Raji (cell line): ENCODE data around the gene PRRC2B.
A peak's percentile ranks its signal among the peaks of the same experiment; 100 is the strongest.

Experiments
- POLR2A ChIP-seq: IDR thresholded peaks from 2 replicates; pipeline ENCODE4 v1.6.1; 2011; ENCODE audit warnings: low read depth, low read length, control low read depth; ENCODE audit not compliant: insufficient read depth

Gene PRRC2B

DNA sequence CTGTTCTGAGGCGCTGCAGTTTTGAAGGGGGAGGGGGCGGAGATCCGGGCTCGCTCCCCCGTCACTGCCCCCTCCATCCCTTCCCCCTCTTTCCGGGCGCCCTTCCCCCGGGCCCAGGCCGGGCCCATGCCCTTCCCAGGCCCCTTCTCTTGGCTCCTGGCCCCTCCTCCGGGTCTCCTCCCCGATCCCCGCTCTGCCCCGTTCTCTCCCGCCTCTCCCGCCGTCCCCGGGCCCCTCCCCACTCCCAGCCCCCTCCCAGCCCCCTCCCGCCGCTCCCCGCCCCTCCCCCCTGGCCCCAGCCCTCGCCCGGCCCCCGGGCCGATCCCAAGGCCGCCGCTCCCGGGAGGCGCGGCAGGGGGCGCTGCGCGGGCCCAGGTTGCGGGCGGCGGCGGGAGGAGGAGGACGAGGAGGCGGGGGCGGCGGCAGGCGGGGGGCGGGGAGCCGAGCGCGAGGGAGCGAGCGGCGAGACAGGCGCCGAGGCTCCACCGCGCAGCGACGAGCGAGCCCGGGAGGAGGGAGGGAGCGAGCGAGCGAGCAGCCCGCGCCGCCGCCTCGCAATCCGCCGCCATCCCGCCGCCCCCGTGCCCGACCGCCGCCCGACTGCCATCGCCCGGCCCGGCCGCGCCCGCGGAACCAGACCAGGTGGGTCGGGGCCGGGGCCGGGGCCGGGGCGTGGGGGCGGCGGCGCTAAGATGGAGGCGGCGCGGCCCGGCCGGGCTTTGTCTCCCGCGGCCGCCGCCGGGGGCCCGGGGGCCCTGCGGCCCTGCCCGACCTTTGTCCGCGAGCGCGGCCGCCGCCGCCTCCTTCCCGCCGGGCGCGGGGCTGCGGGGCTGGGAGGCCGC, at the start of gene PRRC2B:
Gene PRRC2B, plus strand, starts transcription at position 465 of the 842 bp plus-strand sequence. CDS start 36,059 bp downstream, outside the sequence.
- TF ChIP-seq POLR2A: peak; percentile 83

DNA sequence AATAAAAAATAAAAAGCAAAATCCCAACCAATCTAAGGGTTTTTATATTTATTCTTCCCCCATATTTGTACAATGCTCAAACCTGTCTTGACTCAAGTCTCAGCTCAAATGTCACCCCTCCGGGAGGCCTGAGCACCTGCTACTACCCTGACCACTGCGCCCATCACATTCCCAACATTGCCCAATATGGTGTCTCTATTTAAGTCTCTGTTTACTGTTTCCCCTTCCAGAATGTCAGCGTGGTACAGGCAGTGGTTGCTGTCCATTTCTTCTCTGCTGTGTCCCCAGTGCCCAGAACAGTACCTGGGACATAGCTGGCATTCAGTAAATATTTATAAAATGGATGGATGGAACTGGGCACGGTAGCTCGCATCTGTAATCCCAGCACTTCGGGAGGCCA, 47.3 kb upstream of the PRRC2B start:
- no peak for TF ChIP-seq POLR2A

DNA sequence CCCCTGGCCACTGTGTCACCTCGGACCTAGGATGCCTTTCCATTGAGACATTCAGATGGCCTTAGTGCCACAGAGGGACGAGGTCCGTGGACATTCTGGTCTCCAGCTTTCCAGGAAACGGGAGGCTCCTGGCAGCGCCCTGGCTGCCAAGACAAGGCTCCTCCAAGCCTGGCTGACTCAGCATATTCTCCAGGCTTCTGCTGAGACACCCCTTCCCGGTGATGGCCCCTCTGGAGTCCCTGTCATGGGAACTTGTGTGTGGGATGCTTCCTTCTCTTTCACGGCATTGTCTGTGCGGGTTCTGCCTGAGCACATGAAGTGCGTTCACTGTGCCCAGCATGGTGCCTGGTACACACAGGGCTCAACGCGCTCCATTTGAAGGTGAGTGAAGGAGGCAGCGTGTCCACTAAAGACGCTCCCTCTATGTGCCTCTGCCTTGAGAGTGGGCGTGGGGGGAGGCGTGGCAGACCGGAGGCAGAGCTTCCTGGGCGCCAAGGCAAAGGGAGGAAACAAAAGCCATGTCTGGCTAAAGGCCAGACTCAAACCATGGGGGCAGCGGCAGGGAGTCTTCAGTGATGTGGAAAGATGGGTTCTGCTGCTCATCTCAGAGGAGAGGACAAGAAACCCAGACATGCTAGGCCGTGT, 46.4 kb upstream of the PRRC2B start:
- no peak for TF ChIP-seq POLR2A

DNA sequence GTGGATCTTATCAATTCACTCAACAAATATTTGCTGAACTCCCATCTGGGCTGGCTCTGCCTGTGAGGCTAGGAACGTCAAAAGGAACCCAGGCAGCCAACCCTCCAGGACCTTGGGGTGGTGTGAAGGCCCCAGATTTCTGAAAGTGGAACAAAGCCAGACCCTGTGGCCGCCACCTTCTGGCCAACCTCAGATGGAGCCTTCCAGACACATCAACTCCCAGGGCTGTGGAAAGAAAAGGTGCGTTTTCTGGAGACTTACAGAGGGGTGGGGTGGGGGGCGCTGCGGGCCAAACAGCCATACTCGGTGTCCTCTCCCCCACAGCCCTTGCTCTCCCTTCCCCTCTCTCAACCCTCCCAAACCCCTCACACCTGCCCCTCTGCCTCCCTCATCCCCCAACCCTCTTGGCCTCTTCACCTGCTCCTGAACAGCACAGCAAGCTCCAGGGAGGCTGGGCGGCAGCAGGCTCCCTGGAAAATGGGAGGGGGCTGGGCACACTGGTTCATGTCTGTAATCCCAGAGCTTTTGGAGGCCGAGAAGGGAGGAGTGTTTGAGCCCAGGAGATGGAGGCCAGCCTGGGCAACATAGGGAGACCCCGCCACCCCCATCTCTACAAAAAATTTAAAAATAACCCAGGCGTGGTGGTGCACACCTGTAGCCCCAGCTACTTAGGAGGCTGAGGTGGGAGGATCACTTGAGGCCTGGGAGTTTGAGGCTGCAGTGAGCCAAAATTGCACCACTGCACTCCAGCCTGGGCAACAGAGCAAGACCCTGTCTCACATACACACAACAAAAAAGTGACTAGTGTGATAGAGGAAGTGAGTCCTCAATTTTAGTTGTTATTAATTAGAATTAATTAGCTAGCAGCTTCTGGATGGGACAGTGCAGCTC, 45.0 kb upstream of the PRRC2B start:
- TF ChIP-seq POLR2A: no peak

DNA sequence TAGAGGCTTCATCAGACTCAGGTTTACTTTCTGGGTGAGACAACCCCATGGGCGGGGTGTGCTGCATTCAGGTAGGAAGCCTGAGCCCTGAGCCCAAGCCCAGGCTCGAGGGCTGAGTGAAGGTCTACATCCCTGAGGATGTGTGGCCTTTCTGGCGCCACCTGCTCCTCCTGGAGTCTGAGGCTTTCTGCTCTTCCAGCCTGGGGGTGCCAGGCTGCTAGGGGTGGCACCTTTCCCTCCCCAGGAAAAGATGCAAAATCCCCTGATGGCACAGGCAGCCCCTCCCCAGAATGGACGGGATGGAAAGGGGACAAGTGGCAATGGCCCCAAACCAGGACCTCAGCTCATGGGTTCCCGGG, 44.4 kb upstream of the PRRC2B start:
- TF ChIP-seq POLR2A: no peak

- no peak for TF ChIP-seq POLR2A
Observed at GRCh38 chr9:131349881-131350563, 43.9 kb upstream of the PRRC2B start.

GRCh38 chr9:131358556-131358955, 35.3 kb upstream of the PRRC2B start:
- no peak for TF ChIP-seq POLR2A

DNA sequence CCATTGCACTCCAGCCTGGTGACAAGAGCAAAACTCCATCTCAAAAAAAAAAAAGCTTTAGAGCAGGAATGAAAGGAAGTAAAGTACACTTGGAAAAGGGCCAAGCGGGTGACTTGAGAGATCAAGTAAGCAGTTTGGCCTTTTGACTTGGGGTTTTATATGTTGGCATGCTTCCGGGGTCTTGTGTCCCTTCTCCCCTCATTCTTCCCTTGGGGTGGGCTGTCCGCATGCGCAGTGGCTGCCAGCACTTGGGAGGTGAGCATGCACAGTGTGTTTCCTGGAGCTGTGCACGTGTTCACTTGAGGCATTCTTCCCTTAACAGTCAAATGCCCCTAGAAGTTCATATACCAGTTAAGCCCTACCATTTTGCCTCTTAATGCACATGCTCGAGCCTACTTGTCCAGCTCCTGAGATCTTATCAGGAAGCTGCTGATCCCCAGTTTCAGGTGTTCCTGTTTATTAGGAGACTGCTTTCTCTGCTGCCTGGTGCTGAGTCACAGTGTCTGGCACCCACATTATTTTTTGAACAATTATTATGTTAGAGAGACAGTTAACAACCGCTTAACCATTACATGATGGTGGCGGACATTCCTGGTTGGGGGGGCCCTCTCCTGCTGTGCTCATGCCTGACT, 32.6 kb upstream of the PRRC2B start:
- TF ChIP-seq POLR2A: no peak

GRCh38 chr9:131365546-131365945, 28.3 kb upstream of the PRRC2B start:
- no peak for TF ChIP-seq POLR2A

- no peak for TF ChIP-seq POLR2A
Observed at GRCh38 chr9:131366761-131367401, 27.0 kb upstream of the PRRC2B start.

DNA sequence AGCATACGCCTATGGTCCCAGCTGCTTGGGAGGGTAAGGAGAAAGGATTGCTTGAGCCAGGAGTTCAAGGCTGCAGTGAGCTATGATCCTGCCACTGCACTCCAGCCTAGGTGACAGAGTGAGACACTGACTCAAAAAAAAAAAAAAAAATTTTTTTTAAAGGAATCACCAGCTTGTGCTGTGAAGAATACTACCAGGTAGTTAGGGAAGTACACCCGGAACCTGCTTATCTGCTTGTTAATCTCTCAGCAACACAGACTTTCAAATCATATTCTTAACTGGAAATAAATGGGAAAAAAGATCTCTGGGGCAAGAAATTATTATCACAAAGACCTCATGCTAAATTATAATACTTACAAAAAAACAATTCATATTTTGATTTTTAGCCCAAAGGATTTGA, 26.4 kb upstream of the PRRC2B start:
- TF ChIP-seq POLR2A: no peak

DNA sequence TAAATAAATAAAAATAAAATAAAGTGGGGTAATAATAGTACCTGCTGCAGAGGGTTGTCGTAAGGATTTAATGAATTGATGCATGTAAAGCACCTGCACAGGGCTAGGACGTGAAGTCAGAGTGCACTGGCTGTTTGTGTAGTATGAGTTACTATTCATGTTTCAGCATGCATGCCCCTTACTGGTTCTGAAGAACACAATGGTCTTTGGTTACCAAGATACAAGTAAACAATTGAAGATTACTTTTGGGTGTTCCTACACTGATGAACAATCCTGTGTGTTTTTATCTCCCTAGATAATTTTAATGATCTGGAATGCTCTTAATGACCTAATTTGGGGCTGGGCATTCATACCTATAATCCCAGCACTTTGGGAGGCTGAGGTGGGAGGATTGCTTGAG, 23.2 kb upstream of the PRRC2B start:
- no peak for TF ChIP-seq POLR2A

- TF ChIP-seq POLR2A: no peak
Observed at GRCh38 chr9:131379056-131379455, 14.8 kb upstream of the PRRC2B start.
